ENCODE measurements around the gene TSKS.

The TSKS gene

DNA sequence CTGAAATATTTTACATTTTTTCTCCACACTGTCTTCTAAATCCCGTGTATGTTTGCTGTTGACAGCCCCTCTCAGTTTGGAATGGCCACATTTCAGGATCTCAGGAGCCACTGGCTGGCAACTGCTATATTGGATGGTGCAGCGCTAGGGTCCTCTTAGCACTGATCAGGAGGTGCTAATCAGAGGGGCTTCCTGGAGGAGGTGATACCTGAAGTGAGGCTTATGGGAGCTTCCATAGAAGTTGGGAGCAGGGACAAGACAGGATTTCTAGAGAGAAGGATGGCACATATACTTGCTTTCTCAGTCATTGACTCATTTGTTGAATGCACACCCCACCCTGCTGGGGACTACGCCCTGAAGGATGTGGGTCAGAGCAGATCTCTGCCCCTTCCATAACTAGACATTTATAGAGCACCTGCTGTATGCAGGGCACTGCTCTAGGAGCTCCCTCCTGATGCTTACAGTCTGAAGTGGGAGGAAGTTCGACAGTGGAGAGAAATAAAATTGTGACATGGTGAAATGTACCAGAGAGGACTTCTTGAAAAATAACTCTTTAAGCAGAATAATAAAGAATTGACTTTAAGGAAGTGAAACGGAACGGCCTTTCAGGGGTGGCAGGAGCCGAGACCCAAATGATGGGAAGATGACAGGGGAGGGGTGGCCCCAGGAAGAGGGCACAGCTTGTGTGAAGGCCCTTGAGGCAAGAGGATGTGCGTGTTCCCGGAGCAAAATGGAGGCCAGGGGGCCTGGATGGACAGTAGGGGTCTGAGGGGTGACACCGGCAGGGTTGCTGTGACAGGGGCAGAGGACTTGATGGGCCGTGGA, 16.8 kb upstream of the TSKS start:
- DNase-seq (ENCODE audit: low spot score), result no peak
- TF ChIP-seq, protein P1, sequence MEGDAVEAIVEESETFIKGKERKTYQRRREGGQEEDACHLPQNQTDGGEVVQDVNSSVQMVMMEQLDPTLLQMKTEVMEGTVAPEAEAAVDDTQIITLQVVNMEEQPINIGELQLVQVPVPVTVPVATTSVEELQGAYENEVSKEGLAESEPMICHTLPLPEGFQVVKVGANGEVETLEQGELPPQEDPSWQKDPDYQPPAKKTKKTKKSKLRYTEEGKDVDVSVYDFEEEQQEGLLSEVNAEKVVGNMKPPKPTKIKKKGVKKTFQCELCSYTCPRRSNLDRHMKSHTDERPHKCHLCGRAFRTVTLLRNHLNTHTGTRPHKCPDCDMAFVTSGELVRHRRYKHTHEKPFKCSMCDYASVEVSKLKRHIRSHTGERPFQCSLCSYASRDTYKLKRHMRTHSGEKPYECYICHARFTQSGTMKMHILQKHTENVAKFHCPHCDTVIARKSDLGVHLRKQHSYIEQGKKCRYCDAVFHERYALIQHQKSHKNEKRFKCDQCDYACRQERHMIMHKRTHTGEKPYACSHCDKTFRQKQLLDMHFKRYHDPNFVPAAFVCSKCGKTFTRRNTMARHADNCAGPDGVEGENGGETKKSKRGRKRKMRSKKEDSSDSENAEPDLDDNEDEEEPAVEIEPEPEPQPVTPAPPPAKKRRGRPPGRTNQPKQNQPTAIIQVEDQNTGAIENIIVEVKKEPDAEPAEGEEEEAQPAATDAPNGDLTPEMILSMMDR (conservative IDR thresholded peaks at IDR 0.05; ENCODE audit: low read depth), result no peak
- peak overlapping the region; percentile 19 for H3K27ac ChIP-seq
- ChIA-PET POLR2A (ENCODE audit: low non-redundant PET) (no interaction called here), CTCF (no interaction called here)

DNA sequence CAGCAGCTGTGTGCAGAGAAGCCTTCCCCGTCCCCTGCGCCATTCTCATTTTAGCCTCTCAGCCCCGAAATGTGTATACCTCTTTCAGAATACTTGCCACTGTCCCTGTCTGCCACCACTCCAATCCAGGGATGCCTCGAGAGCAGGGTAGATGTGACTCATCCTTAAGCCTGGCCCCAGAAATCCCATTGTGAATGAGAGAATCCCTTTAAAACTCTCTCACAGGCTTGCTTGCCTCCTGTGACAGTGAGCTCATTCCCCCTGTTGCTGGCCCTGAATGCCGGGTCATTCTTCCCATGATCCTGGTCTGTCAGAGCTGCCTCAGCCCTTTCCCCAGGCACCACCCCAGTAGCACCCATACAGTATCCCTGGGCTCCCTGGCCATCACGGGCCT, 13.3 kb upstream of the TSKS start:
- DNase-seq (ENCODE audit: low spot score), result no peak
- ChIA-PET POLR2A (ENCODE audit: low non-redundant PET) (no interaction called here), CTCF (interaction anchor here (0.6 kb wide), 2 partner anchors 25 to 29 kb away, joined by 3 read pairs; no protein-coding TSS in a partner anchor)
- peak overlapping the region; percentile 75 for H3K27ac ChIP-seq
- TF ChIP-seq, protein P1 (conservative IDR thresholded peaks at IDR 0.05; ENCODE audit: low read depth), result no peak

DNA sequence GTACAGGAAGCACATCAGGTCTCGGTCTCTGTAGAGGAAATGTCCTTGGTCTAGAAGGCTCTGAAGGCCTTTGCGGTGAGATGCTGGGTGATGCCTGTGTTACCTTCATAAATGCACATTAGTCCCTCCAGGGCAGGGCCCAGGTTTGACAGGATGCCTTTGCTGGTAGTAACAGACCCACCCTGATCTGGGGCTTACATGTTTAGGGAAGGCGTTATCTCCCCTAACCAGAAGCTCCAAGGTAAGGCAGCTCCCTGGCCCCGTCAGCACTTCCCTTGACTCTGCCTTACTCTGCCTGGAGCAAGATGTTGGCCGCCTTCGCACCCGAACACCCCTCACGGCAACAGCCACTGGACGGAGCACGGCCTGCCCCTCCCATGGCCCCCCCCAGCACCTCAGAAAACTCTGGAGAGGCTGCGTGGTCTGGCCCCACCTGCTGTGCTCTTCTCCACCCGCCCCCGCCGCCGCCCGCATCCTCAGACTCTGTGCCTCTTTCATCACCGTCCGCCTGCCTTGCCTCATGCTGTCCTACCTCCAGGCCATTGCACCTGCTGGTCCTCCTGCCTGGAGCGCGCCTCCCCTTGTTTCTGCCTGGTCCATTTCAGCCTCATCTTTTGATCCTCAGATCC, 12.8 kb upstream of the TSKS start:
- CTCF ChIA-PET, result interaction anchor here (0.6 kb wide), 2 partner anchors 25 to 29 kb away, joined by 3 read pairs; no protein-coding TSS in a partner anchor
- TF ChIP-seq, protein P1 (conservative IDR thresholded peaks at IDR 0.05; ENCODE audit: low read depth), result no peak
- peak overlapping the region; percentile 75 for H3K27ac ChIP-seq
- no peak for DNase-seq (ENCODE audit: low spot score)
- POLR2A ChIA-PET (ENCODE audit: low non-redundant PET), result no interaction called here

DNA sequence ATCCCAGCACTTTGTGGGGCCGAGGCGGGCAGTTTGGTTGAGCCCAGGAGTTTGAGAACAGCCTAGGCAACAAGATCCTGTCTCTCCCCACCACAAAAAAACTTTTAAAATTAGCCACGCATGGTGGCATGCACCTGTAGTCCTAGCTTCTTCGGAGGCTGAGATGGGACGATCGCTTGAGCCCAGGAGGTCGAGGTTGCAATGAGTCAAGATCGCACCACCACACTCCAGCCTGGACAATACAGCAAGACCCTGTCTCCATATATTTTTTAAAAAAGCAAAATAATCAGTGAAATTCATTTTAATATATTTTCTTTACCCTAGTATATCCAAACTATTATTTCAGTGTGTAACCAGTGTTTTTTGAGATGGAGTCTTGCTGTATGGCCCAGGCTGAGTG, 11.9 kb upstream of the TSKS start:
- CTCF ChIA-PET, result no interaction called here
- DNase-seq (ENCODE audit: low spot score), result no peak
- H3K27ac ChIP-seq, result peak overlapping the region; percentile 75
- POLR2A ChIA-PET (ENCODE audit: low non-redundant PET), result no interaction called here
- TF ChIP-seq, protein P1 (conservative IDR thresholded peaks at IDR 0.05; ENCODE audit: low read depth), result no peak

DNA sequence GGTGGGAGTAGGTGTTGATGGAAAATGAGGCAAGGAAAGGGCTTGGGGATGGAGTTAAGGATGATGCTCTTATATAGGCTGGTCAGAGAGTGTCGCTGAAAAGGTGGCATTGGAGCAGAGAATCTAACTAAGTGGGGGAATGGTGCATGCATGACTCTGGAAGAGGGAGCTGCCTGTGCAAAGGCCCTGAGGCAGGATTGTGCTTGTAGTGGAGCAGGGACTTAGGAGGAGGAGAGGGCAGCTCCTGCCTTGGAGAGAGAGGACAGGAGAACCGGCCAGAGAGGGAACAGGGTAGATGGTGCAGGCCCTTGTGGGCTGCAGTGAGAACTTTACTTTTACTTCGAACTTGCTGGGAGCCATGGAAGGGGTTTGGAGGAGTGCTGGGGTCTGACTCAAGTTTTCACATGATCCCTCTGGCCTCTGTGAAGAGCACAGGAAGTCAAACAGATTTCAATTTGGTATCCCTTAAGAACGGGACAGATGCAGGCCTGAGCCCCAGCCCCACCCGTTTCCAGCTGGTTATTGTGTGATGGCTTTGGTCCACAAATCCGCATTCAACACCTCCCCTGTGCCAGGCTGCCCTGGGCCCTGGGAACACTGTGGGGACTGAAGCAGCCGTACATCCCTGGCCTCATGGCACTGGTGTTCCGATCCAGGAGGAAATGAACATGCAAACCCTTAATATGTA, 10.7 kb upstream of the TSKS start:
- POLR2A ChIA-PET (ENCODE audit: low non-redundant PET), result no interaction called here
- peak overlapping the region; percentile 75 for H3K27ac ChIP-seq
- no peak for DNase-seq (ENCODE audit: low spot score)
- CTCF ChIA-PET, result interaction anchor here (0.6 kb wide), 1 partner anchor 554 kb away, joined by 3 read pairs; no protein-coding TSS in a partner anchor
- TF ChIP-seq, protein P1 (conservative IDR thresholded peaks at IDR 0.05; ENCODE audit: low read depth), result no peak

DNA sequence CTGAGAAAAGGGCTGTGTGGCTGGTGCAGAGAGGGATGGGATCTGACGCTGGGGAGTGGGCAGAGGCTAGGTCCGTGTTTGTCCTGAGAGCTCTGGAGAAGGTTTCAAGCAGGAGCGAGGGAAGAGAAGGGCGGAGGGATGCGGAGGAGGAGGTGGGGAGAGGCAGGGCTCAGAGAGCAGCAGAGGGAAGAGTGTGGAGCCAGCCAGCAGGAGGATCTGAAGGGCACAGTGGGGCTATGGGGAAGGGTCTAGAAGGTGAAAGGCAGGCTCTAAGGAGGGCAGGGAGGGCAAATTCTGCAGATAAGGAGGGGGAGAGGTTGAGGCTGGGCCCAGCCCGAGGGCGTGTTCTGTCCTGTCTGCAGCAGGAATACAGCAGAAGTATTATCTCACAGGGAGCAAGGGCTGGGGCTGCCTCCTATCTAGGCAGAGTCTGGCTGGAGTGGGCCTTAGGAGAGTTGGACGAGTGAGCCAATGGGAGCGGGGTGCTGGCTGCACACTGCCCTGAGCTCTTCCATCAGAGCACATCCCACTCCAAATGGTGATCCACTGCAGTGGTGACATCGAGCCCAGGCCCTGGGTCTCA, 9.8 kb upstream of the TSKS start:
- no peak for DNase-seq (ENCODE audit: low spot score)
- TF ChIP-seq, protein P1 (conservative IDR thresholded peaks at IDR 0.05; ENCODE audit: low read depth), result no peak
- ChIA-PET POLR2A (ENCODE audit: low non-redundant PET) (no interaction called here), CTCF (no interaction called here)
- peak overlapping the region; percentile 75 for H3K27ac ChIP-seq
